ENCODE measurements around the gene DYNC2H1.

DYNC2H1 gene

GRCh38 chr11:103167166-103167565, 57.9 kb downstream of the DYNC2H1 start:
- Histone ChIP-seq H3K27me3 (ENCODE audit: insufficient read depth, low read depth) (no peaks in the 10 kb centered on the region), H3K4me1 (ENCODE audit: low read depth, poor library complexity, severe bottlenecking) (no peaks in the 10 kb centered on the region), H3K9ac (no peak overlapping the region), H2AFZ (ENCODE audit: low read depth) (no peak overlapping the region), H4K20me1 (ENCODE audit: insufficient read depth) (no peaks in the 10 kb centered on the region), H3K4me2 (no peak overlapping the region), H3K4me3 (IDR thresholded peaks at IDR 0.05; ENCODE audit: insufficient read depth, low read depth, low read length) (no peak overlapping the region), H3K27ac (no peak overlapping the region), H3K79me2 (ENCODE audit: insufficient read depth, low read depth) (no peaks in the 10 kb centered on the region), H3K36me3 (ENCODE audit: insufficient read depth) (no peaks in the 10 kb centered on the region)
- no peak for TF ChIP-seq CTCF (conservative IDR thresholded peaks at IDR 0.05; ENCODE audit: low read depth, low read length)

DNA sequence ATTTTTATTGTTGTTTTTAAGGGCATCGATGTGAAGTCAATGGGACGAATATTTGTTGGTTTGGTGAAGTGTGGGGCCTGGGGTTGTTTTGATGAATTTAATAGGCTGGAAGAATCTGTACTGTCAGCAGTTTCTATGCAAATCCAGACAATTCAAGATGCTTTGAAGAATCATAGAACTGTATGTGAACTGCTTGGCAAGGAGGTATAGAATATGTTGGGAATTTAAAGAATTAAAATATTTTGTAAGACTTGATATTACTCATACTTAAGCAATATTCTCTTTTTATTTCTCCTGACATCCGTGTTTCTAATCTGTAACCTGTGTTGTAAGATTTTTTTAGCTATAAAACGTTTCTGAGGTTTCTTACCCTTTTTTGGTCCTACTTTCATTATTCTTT, 61.6 kb downstream of the DYNC2H1 start:
- H2AFZ ChIP-seq (ENCODE audit: low read depth) = no peak overlapping the region
- TF ChIP-seq CTCF (conservative IDR thresholded peaks at IDR 0.05; ENCODE audit: low read depth, low read length) = no peak
- no peaks in the 10 kb centered on the region for H3K79me2 ChIP-seq (ENCODE audit: insufficient read depth, low read depth)
- no peaks in the 10 kb centered on the region for H3K36me3 ChIP-seq (ENCODE audit: insufficient read depth)
- no peak overlapping the region for H3K4me2 ChIP-seq
- H4K20me1 ChIP-seq (ENCODE audit: insufficient read depth) = no peaks in the 10 kb centered on the region
- H3K4me1 ChIP-seq (ENCODE audit: low read depth, poor library complexity, severe bottlenecking) = no peaks in the 10 kb centered on the region
- H3K4me3 ChIP-seq (IDR thresholded peaks at IDR 0.05; ENCODE audit: insufficient read depth, low read depth, low read length) = no peak overlapping the region
- no peak overlapping the region for H3K27ac ChIP-seq
- H3K9ac ChIP-seq = no peak overlapping the region
- H3K27me3 ChIP-seq (ENCODE audit: insufficient read depth, low read depth) = no peaks in the 10 kb centered on the region

- Histone ChIP-seq H2AFZ (ENCODE audit: low read depth) (no peak overlapping the region), H3K36me3 (ENCODE audit: insufficient read depth) (no peaks in the 10 kb centered on the region), H3K4me3 (IDR thresholded peaks at IDR 0.05; ENCODE audit: insufficient read depth, low read depth, low read length) (no peak overlapping the region), H3K79me2 (ENCODE audit: insufficient read depth, low read depth) (no peaks in the 10 kb centered on the region), H3K9ac (no peak overlapping the region), H3K27me3 (ENCODE audit: insufficient read depth, low read depth) (no peaks in the 10 kb centered on the region), H4K20me1 (ENCODE audit: insufficient read depth) (no peaks in the 10 kb centered on the region), H3K27ac (no peak overlapping the region), H3K4me1 (ENCODE audit: low read depth, poor library complexity, severe bottlenecking) (no peaks in the 10 kb centered on the region), H3K4me2 (no peak overlapping the region)
- no peak for TF ChIP-seq CTCF (conservative IDR thresholded peaks at IDR 0.05; ENCODE audit: low read depth, low read length)
Measured at GRCh38 chr11:103175461-103176129, 66.4 kb downstream of the DYNC2H1 start.

DNA sequence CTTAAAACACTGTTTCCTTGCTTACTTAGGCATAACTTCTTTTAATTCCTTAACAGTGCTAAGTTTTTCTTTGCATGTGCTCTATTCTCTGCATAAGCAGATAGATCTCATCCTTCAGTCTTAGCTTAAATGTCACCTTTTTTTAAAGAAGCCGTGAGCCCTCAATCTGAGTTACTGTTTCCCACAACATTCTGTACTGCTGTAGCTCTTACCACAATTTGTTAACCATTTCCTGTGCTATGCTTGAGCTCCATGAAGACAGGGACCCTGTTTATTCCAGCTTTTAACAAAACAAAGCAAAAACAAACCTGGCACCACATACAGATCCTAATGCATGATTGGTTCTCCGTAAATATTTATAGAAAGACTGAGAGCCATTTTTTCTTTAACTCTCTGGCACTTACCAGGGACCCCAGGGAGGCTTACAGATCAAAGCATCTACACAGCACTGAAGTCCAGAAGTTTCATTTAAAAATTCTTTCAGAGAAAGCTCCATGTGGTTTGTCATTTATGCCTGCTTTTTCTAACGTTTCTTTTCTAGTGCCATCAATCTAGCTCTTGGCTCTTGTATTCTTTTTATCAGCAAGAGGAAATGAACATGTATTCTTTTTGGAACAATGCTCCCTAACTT, 74.9 kb downstream of the DYNC2H1 start:
- no peak overlapping the region for H3K9ac ChIP-seq
- H3K27ac ChIP-seq = no peak overlapping the region
- H4K20me1 ChIP-seq (ENCODE audit: insufficient read depth) = no peaks in the 10 kb centered on the region
- H3K27me3 ChIP-seq (ENCODE audit: insufficient read depth, low read depth) = no peaks in the 10 kb centered on the region
- no peak overlapping the region for H3K4me2 ChIP-seq
- no peaks in the 10 kb centered on the region for H3K36me3 ChIP-seq (ENCODE audit: insufficient read depth)
- no peaks in the 10 kb centered on the region for H3K79me2 ChIP-seq (ENCODE audit: insufficient read depth, low read depth)
- H3K4me3 ChIP-seq (IDR thresholded peaks at IDR 0.05; ENCODE audit: insufficient read depth, low read depth, low read length) = no peak overlapping the region
- H3K4me1 ChIP-seq (ENCODE audit: low read depth, poor library complexity, severe bottlenecking) = no peaks in the 10 kb centered on the region
- H2AFZ ChIP-seq (ENCODE audit: low read depth) = no peak overlapping the region
- TF ChIP-seq CTCF (conservative IDR thresholded peaks at IDR 0.05; ENCODE audit: low read depth, low read length) = no peak

All from KMS-11 (cell line).